Measurements from ENCODE around the gene AP4S1.

GRCh38 chr14:30980980-30981379, 44.5 kb upstream of the AP4S1 start:
- TF ChIP-seq WT1 (tag by site-specific recombination; IDR thresholded peaks at IDR 0.05) (no peak), ZNF544 (tag by site-specific recombination; IDR thresholded peaks at IDR 0.05) (no peak), TSHZ1 (tag by site-specific recombination; IDR thresholded peaks at IDR 0.05; ENCODE audit: borderline replicate concordance) (no peak), ZNF580 (tag by site-specific recombination; IDR thresholded peaks at IDR 0.05) (no peak)
- TF ChIP-seq, protein P1, sequence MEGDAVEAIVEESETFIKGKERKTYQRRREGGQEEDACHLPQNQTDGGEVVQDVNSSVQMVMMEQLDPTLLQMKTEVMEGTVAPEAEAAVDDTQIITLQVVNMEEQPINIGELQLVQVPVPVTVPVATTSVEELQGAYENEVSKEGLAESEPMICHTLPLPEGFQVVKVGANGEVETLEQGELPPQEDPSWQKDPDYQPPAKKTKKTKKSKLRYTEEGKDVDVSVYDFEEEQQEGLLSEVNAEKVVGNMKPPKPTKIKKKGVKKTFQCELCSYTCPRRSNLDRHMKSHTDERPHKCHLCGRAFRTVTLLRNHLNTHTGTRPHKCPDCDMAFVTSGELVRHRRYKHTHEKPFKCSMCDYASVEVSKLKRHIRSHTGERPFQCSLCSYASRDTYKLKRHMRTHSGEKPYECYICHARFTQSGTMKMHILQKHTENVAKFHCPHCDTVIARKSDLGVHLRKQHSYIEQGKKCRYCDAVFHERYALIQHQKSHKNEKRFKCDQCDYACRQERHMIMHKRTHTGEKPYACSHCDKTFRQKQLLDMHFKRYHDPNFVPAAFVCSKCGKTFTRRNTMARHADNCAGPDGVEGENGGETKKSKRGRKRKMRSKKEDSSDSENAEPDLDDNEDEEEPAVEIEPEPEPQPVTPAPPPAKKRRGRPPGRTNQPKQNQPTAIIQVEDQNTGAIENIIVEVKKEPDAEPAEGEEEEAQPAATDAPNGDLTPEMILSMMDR (tag by site-specific recombination; IDR thresholded peaks at IDR 0.05), result no peak

All from HEK293 (cell line).